Measurements from ENCODE around the gene SHE. TPM values are rescaled to one million over a fixed set of nuclear protein-coding genes. Genes with fewer than 3 reads are reported as not detected.

SHE gene
- total RNA-seq, 5 donors from 2014 or later (not counting 1 experiment from before 2014, with no cell fraction given): 0.06 to 0.07 (median 0.06) TPM; not detected in 2

- H3K27ac ChIP-seq (ENCODE audit: low read length): no peak overlapping the region
- no peak overlapping the region for H3K4me3 ChIP-seq (ENCODE audit: control insufficient read depth in 1 of 2, extremely low read depth in 1 of 2, low read length in 1 of 2)
- Mint-ChIP-seq H3K4me1 (peaks cover 24 to 27% (median 25%) of the 10 kb centered on the region in 3 donors), H3K27ac (peak overlapping the region; percentile 88), H3K4me3 (peak overlapping the region in 1 of 3 donors; percentile 16), H3K27me3 (no peaks in the 10 kb centered on the region), H3K9me3 (no peaks in the 10 kb centered on the region), H3K36me3 (peaks cover 56% of the 10 kb centered on the region)
- POLR2A ChIA-PET: no interaction called here
- CTCF ChIA-PET: no interaction called here
- peaks cover 6 to 63% of the 10 kb centered on the region in 2 donors for H3K36me3 ChIP-seq (ENCODE audit: control insufficient read depth in 2 of 2, extremely low read depth in 1 of 2, insufficient read depth in 1 of 2, low read length in 1 of 2)
- H3K4me1 ChIP-seq (ENCODE audit: control insufficient read depth in 1 of 2, extremely low read depth in 1 of 2, insufficient read depth in 2 of 2, low read length in 2 of 2): peaks cover 3 to 16% of the 10 kb centered on the region in 2 experiments
- ATAC-seq (replicated peaks in 1 of 4) (no peak), DNase-seq (no peak)
- no peaks in the 10 kb centered on the region for H3K27me3 ChIP-seq (replicated peaks in 1 of 2; ENCODE audit: control insufficient read depth in 2 of 2, extremely low read depth in 1 of 2, insufficient read depth in 2 of 2, low read length in 1 of 2)
- 65% methylated on average over 3 of the region's 5 CpGs for WGBS (ENCODE audit: insufficient coverage)
- no peaks in the 10 kb centered on the region for H3K9me3 ChIP-seq
These were observed 48.4 kb downstream of the SHE start for GRCh38 chr1:154453574-154454352.

GRCh38 chr1:154453161-154453560 is 49.1 kb downstream of the SHE start:
- Histone ChIP-seq H3K36me3 (ENCODE audit: control insufficient read depth in 2 of 2, extremely low read depth in 1 of 2, insufficient read depth in 1 of 2, low read length in 1 of 2) (peaks cover 6 to 64% of the 10 kb centered on the region in 2 donors), H3K4me3 (ENCODE audit: control insufficient read depth in 1 of 2, extremely low read depth in 1 of 2, low read length in 1 of 2) (no peak overlapping the region), H3K27me3 (replicated peaks in 1 of 2; ENCODE audit: control insufficient read depth in 2 of 2, extremely low read depth in 1 of 2, insufficient read depth in 2 of 2, low read length in 1 of 2) (no peaks in the 10 kb centered on the region), H3K9me3 (no peaks in the 10 kb centered on the region), H3K27ac (ENCODE audit: low read length) (no peak overlapping the region), H3K4me1 (ENCODE audit: control insufficient read depth in 1 of 2, extremely low read depth in 1 of 2, insufficient read depth in 2 of 2, low read length in 2 of 2) (peaks cover 3 to 16% of the 10 kb centered on the region in 2 experiments)
- Mint-ChIP-seq H3K9me3 (no peaks in the 10 kb centered on the region), H3K36me3 (peaks cover 53% of the 10 kb centered on the region), H3K27me3 (no peaks in the 10 kb centered on the region), H3K4me3 (peak overlapping the region in 1 of 3 donors; percentile 16), H3K27ac (peak overlapping the region; percentile 88), H3K4me1 (peaks cover 24 to 27% (median 25%) of the 10 kb centered on the region in 3 donors)
- no peak for ATAC-seq (replicated peaks in 1 of 4)
- POLR2A ChIA-PET: no interaction called here
- no peak for DNase-seq
- 86% methylated on average over 1 of the region's 5 CpGs for WGBS (ENCODE audit: insufficient coverage)
- CTCF ChIA-PET: no interaction called here

GRCh38 chr1:154448331-154448811 is 53.8 kb downstream of the SHE start:
- Histone ChIP-seq H3K36me3 (ENCODE audit: control insufficient read depth in 2 of 2, extremely low read depth in 1 of 2, insufficient read depth in 1 of 2, low read length in 1 of 2) (peaks cover 0 to 51% of the 10 kb centered on the region in 2 donors), H3K4me3 (ENCODE audit: control insufficient read depth in 1 of 2, extremely low read depth in 1 of 2, low read length in 1 of 2) (no peak overlapping the region), H3K4me1 (ENCODE audit: control insufficient read depth in 1 of 2, extremely low read depth in 1 of 2, insufficient read depth in 2 of 2, low read length in 2 of 2) (peaks cover 2 to 32% of the 10 kb centered on the region in 2 experiments), H3K27me3 (replicated peaks in 1 of 2; ENCODE audit: control insufficient read depth in 2 of 2, extremely low read depth in 1 of 2, insufficient read depth in 2 of 2, low read length in 1 of 2) (no peaks in the 10 kb centered on the region), H3K27ac (ENCODE audit: low read length) (no peak overlapping the region), H3K9me3 (no peaks in the 10 kb centered on the region)
- Mint-ChIP-seq H3K27ac (no peak overlapping the region), H3K27me3 (no peaks in the 10 kb centered on the region), H3K36me3 (peaks cover 39% of the 10 kb centered on the region), H3K4me1 (peaks cover 34 to 42% (median 38%) of the 10 kb centered on the region in 3 donors), H3K4me3 (no peak overlapping the region), H3K9me3 (no peaks in the 10 kb centered on the region)
- no peak for ATAC-seq (replicated peaks in 1 of 4)
- no peak for DNase-seq
- CTCF ChIA-PET: no interaction called here
- WGBS (ENCODE audit: insufficient coverage): 93% methylated on average over 3 of the region's 7 CpGs
- POLR2A ChIA-PET: no interaction called here

- ATAC-seq (replicated peaks in 1 of 4) (no peak), DNase-seq (no peak)
- no peak overlapping the region for H3K4me3 ChIP-seq (ENCODE audit: control insufficient read depth in 1 of 2, extremely low read depth in 1 of 2, low read length in 1 of 2)
- no peaks in the 10 kb centered on the region for H3K27me3 ChIP-seq (replicated peaks in 1 of 2; ENCODE audit: control insufficient read depth in 2 of 2, extremely low read depth in 1 of 2, insufficient read depth in 2 of 2, low read length in 1 of 2)
- Mint-ChIP-seq H3K4me3 (no peak overlapping the region), H3K9me3 (no peaks in the 10 kb centered on the region), H3K4me1 (peaks cover 36 to 41% (median 37%) of the 10 kb centered on the region in 3 donors), H3K27ac (no peak overlapping the region), H3K36me3 (peaks cover 34% of the 10 kb centered on the region), H3K27me3 (no peaks in the 10 kb centered on the region)
- ChIA-PET POLR2A (interaction anchor here in 1 of 2 donors (0.6 to 0.7 kb wide), 2 partner anchors 30 to 1607 kb away, joined by 3 read pairs; partner anchors contain the start of gene UBQLN4), CTCF (interaction anchor here in 1 of 2 donors (0.7 kb wide), 1 partner anchor 680 kb away, joined by 6 read pairs; no protein-coding TSS in a partner anchor)
- WGBS (ENCODE audit: insufficient coverage): 90% methylated on average over 4 of the region's 6 CpGs
- H3K9me3 ChIP-seq: no peaks in the 10 kb centered on the region
- peaks cover 11 to 39% of the 10 kb centered on the region in 2 experiments for H3K4me1 ChIP-seq (ENCODE audit: control insufficient read depth in 1 of 2, extremely low read depth in 1 of 2, insufficient read depth in 2 of 2, low read length in 2 of 2)
- H3K36me3 ChIP-seq (ENCODE audit: control insufficient read depth in 2 of 2, extremely low read depth in 1 of 2, insufficient read depth in 1 of 2, low read length in 1 of 2): peaks cover 0 to 52% of the 10 kb centered on the region in 2 donors
- H3K27ac ChIP-seq (ENCODE audit: low read length): no peak overlapping the region
These were observed 55.4 kb downstream of the SHE start for GRCh38 chr1:154446789-154447188.

GRCh38 chr1:154446292-154446691 is 55.9 kb downstream of the SHE start:
- CTCF ChIA-PET: no interaction called here
- H3K4me3 ChIP-seq (ENCODE audit: control insufficient read depth in 1 of 2, extremely low read depth in 1 of 2, low read length in 1 of 2): no peak overlapping the region
- Mint-ChIP-seq H3K9me3 (no peaks in the 10 kb centered on the region), H3K4me3 (no peak overlapping the region), H3K27me3 (no peaks in the 10 kb centered on the region), H3K36me3 (peaks cover 32% of the 10 kb centered on the region), H3K4me1 (peaks cover 40 to 44% (median 41%) of the 10 kb centered on the region in 3 donors), H3K27ac (peak overlapping the region; percentile 79 to 87)
- DNase-seq (no peak), ATAC-seq (replicated peaks in 1 of 4) (no peak)
- H3K36me3 ChIP-seq (ENCODE audit: control insufficient read depth in 2 of 2, extremely low read depth in 1 of 2, insufficient read depth in 1 of 2, low read length in 1 of 2): peaks cover 0 to 47% of the 10 kb centered on the region in 2 donors
- WGBS (ENCODE audit: insufficient coverage): 100% methylated on average over 1 of the region's 10 CpGs
- no peaks in the 10 kb centered on the region for H3K27me3 ChIP-seq (replicated peaks in 1 of 2; ENCODE audit: control insufficient read depth in 2 of 2, extremely low read depth in 1 of 2, insufficient read depth in 2 of 2, low read length in 1 of 2)
- peaks cover 13 to 44% of the 10 kb centered on the region in 2 experiments for H3K4me1 ChIP-seq (ENCODE audit: control insufficient read depth in 1 of 2, extremely low read depth in 1 of 2, insufficient read depth in 2 of 2, low read length in 2 of 2)
- no peaks in the 10 kb centered on the region for H3K9me3 ChIP-seq
- POLR2A ChIA-PET: interaction anchor here in 1 of 2 donors (0.6 to 0.7 kb wide), 2 partner anchors 30 to 1607 kb away, joined by 3 read pairs; partner anchors contain the start of gene UBQLN4
- H3K27ac ChIP-seq (ENCODE audit: low read length): no peak overlapping the region

- H3K27ac ChIP-seq (ENCODE audit: low read length): peak overlapping the region; percentile 48
These were observed 57.2 kb downstream of the SHE start for GRCh38 chr1:154445040-154445472.

More at GRCh38 chr1:154445040-154445472, 57.2 kb downstream of the SHE start:
- CTCF ChIA-PET: no interaction called here
- DNase-seq (peak in 2 of 35 experiments; percentile 38 to 45), ATAC-seq (replicated peaks in 1 of 4) (peak in 2 of 4 experiments; percentile 30 to 51)
- H3K4me1 ChIP-seq (ENCODE audit: control insufficient read depth in 1 of 2, extremely low read depth in 1 of 2, insufficient read depth in 2 of 2, low read length in 2 of 2): peaks cover 24 to 52% of the 10 kb centered on the region in 2 experiments
- peak overlapping the region in 1 of 3 donors; percentile 37 for H3K4me3 Mint-ChIP-seq
- POLR2A ChIA-PET: interaction anchor here in 1 of 2 donors (0.6 kb wide), 1 partner anchor 21 kb away, joined by 3 read pairs; no protein-coding TSS in a partner anchor
- 0% methylated on average over 2 of the region's 7 CpGs for WGBS (ENCODE audit: insufficient coverage)
- no peaks in the 10 kb centered on the region for H3K9me3 ChIP-seq
- peaks cover 33% of the 10 kb centered on the region for H3K36me3 Mint-ChIP-seq
- no peaks in the 10 kb centered on the region for H3K27me3 Mint-ChIP-seq
- peaks cover 0 to 37% of the 10 kb centered on the region in 2 donors for H3K36me3 ChIP-seq (ENCODE audit: control insufficient read depth in 2 of 2, extremely low read depth in 1 of 2, insufficient read depth in 1 of 2, low read length in 1 of 2)
- H3K27ac Mint-ChIP-seq: peak overlapping the region; percentile 78 to 87
- peaks cover 53 to 56% (median 54%) of the 10 kb centered on the region in 3 donors for H3K4me1 Mint-ChIP-seq
- no peak overlapping the region for H3K4me3 ChIP-seq (ENCODE audit: control insufficient read depth in 1 of 2, extremely low read depth in 1 of 2, low read length in 1 of 2)
- H3K27me3 ChIP-seq (replicated peaks in 1 of 2; ENCODE audit: control insufficient read depth in 2 of 2, extremely low read depth in 1 of 2, insufficient read depth in 2 of 2, low read length in 1 of 2): no peaks in the 10 kb centered on the region
- no peaks in the 10 kb centered on the region for H3K9me3 Mint-ChIP-seq
